ENCODE measurements around the gene TERT.

The TERT gene

DNA sequence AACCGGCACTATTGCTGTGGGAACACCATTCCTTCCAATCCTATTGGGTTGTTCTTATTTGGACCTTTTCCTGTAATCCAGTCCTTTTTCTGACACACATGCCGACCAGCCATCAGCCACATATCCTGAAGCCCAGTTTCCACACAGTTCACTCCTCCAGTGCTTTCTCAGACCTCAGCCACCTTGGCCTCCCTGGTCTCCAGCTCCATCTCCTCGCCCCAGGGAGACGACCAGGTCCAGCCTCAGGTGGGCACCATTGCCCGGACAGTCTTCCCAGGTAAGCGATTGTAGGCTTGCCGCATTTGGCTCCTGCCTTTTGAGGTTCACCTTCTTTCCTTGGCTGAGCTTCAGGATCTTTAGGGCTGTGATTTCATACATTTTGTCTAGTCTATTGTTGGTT is 15.2 kb upstream of the TERT start:
- no peak for DNase-seq (ENCODE audit: low read depth)
- H3K4me3 ChIP-seq (ENCODE audit: low read depth, low read length) = no peak overlapping the region
- TF ChIP-seq, protein P1, sequence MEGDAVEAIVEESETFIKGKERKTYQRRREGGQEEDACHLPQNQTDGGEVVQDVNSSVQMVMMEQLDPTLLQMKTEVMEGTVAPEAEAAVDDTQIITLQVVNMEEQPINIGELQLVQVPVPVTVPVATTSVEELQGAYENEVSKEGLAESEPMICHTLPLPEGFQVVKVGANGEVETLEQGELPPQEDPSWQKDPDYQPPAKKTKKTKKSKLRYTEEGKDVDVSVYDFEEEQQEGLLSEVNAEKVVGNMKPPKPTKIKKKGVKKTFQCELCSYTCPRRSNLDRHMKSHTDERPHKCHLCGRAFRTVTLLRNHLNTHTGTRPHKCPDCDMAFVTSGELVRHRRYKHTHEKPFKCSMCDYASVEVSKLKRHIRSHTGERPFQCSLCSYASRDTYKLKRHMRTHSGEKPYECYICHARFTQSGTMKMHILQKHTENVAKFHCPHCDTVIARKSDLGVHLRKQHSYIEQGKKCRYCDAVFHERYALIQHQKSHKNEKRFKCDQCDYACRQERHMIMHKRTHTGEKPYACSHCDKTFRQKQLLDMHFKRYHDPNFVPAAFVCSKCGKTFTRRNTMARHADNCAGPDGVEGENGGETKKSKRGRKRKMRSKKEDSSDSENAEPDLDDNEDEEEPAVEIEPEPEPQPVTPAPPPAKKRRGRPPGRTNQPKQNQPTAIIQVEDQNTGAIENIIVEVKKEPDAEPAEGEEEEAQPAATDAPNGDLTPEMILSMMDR (IDR thresholded peaks at IDR 0.05; ENCODE audit: insufficient read depth, low read depth, low read length, missing control alignments) = no peak

DNA sequence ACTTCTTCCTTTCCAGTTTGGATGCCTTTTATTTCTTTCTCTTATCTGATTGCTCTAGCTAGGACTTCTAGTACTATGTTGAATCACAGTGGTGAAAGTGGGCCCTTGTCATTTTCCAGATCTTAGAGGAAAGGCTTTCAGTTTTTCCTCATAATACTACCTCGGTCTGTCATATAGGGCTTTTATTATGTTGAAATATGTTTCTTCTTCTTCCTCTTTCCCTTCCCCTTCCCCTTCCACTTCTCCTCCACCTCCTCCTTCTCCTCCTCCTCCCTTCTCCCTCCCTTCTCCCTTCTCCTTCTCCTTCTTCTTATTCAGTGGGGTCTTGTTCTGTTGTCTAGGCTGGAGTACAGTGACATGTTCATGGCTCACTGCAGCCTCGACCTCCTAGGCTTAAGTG is 9.2 kb upstream of the TERT start:
- no peak for DNase-seq (ENCODE audit: low read depth)
- TF ChIP-seq, protein P1 (IDR thresholded peaks at IDR 0.05; ENCODE audit: insufficient read depth, low read depth, low read length, missing control alignments) = no peak
- H3K4me3 ChIP-seq (ENCODE audit: low read depth, low read length) = no peak overlapping the region

- no peak for DNase-seq (ENCODE audit: low read depth)
- TF ChIP-seq, protein P1 (IDR thresholded peaks at IDR 0.05; ENCODE audit: insufficient read depth, low read depth, low read length, missing control alignments) = no peak
- no peak overlapping the region for H3K4me3 ChIP-seq (ENCODE audit: low read depth, low read length)
These were observed 7.4 kb upstream of the TERT start for GRCh38 chr5:1302258-1302657.

DNA sequence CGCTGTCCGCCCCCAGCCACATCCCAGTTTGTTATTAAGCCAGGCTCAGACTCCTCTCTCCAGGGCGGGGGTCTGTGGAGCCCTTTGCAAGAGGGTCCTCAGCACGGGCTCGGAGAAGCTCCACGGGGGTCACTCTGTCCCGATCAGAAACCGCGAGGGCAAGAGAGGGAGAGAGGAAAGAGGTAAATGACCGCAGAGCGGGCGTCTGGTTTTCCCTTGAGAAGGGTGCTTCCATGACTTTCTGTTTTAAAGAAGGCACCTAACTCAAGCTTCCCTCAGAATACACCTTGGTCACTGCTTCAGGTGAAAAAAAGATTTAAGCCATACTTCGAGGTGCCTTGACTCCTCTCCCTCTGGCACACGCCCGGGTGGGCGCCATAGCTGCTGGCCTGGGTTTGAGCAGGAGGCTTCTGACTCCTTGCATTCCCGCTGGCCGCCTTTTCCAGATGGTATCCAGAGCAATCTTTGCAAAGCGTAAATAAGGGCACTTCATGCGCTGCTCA is 5.8 kb upstream of the TERT start:
- TF ChIP-seq, protein P1 (IDR thresholded peaks at IDR 0.05; ENCODE audit: insufficient read depth, low read depth, low read length, missing control alignments) = no peak
- no peak for DNase-seq (ENCODE audit: low read depth)
- H3K4me3 ChIP-seq (ENCODE audit: low read depth, low read length) = no peak overlapping the region

DNA sequence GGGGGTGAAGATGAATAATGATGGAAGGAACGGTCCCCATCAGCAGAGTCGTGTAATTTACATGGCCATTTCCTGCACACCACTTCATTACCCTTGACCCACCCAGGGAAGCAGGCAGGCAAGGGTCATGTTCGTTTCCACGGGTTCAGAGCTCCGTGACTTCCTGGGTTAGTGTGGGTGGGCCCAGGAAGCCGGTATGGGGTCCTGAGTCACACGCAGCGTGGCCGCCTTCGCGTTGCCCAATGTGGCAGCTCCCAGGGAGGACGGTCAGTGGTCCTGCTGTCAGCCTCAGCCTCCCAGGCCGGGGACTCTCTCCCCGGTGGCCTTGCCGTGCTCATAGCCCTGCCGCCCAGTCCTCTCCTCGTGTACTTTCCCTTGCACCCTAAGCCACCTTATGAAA is 5.1 kb upstream of the TERT start:
- H3K4me3 ChIP-seq (ENCODE audit: low read depth, low read length) = no peak overlapping the region
- no peak for DNase-seq (ENCODE audit: low read depth)
- TF ChIP-seq, protein P1 (IDR thresholded peaks at IDR 0.05; ENCODE audit: insufficient read depth, low read depth, low read length, missing control alignments) = no peak

DNA sequence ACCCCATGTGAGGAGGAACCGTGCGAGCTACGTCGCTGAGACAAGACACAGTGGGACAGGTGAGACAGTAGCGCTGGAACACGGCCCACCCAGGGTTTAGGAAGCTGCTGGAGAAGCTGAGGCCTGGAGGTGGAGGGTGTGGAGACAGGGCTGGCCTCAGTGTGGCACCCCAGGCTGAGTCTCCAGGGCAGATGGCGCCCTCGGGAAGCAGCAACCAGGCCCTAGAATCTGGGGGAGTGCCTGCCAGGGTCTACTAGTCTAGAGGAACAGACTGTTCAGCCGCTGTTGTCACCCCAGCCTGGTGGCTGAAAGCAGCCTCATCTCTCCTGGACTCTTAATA is 4.6 kb upstream of the TERT start:
- no peak overlapping the region for H3K4me3 ChIP-seq (ENCODE audit: low read depth, low read length)
- TF ChIP-seq, protein P1 (IDR thresholded peaks at IDR 0.05; ENCODE audit: insufficient read depth, low read depth, low read length, missing control alignments) = no peak
- DNase-seq (ENCODE audit: low read depth) = no peak

DNA sequence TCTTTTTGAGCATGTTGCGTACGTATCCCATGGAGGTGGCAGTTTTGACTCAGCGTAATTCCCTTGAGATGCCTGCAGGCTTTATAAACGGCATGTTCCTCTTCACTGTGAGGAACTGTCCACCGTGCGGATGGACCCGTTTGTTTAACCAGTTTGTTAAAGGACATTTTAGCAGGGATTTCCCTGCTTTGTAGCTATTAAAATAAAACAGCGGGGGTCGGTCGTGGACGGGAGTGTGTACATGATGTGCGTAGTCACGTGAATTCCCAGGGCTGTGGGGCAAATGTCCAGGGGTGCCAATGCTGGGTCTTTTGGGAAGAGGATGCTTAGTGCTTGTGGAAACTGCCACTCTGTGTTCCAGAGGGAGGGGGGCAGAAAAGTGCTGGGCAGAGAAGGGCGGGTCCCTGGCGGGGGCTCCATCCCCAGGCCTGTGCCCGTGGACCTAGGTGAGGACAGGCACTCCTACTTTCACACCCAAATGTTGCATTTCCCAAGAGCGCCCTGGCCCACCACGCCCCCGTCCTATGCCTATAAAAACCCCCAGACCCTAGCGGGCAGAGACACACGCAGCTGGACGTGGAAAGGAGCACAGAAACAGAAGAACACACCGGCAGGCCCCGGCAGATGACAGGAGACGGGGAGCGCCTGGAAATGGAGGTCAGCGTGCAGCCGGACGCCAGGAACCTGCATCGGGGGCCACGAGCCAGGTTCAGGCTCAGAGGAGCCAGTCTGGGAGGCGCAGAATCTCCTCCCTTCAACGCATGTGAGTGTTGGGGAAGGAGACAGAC is 4.0 kb upstream of the TERT start:
- no peak overlapping the region for H3K4me3 ChIP-seq (ENCODE audit: low read depth, low read length)
- no peak for DNase-seq (ENCODE audit: low read depth)
- TF ChIP-seq, protein P1 (IDR thresholded peaks at IDR 0.05; ENCODE audit: insufficient read depth, low read depth, low read length, missing control alignments) = no peak

Data from GM12865 (cell line).